Epithelial cell of esophagus (primary cell): ENCODE measurements around the gene USP20.
A peak's percentile ranks its signal among the peaks of the same experiment; 100 is the strongest.

ENCODE experiments used
- DNase-seq: peaks from one replicate; pipeline ENCODE4 v3.0.0; 2010; ENCODE audit warnings: low read depth
- H3K4me3 ChIP-seq: 2 replicates; pipeline ENCODE4 v1.5.1; 2011; ENCODE audit warnings: mild to moderate bottlenecking, low read length, control low read depth
- CTCF ChIP-seq: IDR thresholded peaks from 2 replicates; pipeline ENCODE4 v1.5.1; 2011; ENCODE audit warnings: low read depth, mild to moderate bottlenecking, low read length, control low read depth, inconsistent platforms; ENCODE audit not compliant: insufficient read depth; ENCODE audit errors: missing control alignments

USP20 gene

GRCh38 chr9:129834489-129835127 is 650 bp upstream of the USP20 start:
- no peak for DNase-seq
- no peak for TF ChIP-seq CTCF
- peak overlapping the region; percentile 91 for H3K4me3 ChIP-seq

DNA sequence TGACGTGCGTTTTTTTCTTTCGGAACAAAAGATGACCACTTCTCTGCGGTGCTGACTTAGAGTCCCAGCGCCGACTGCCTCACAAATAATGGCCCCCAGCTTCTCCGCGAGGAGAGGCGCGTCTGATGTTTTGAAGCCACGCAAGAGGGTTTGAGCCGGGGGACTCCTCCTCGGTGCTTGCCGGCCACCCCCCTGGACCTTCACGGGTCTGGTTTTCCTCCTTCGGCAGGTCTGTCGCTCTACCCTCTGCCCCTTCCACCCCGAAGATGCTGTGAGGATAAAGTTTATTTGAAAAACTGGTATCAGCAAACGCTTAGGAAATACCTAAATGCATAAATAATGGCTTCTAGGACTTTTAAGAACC is 584 bp downstream of the USP20 start:
- H3K4me3 ChIP-seq = peak overlapping the region; percentile 82
- peak; percentile 22 for DNase-seq
- no peak for TF ChIP-seq CTCF

- no peak for DNase-seq
- peak overlapping the region; percentile 82 for H3K4me3 ChIP-seq
- TF ChIP-seq CTCF = no peak
Measured at GRCh38 chr9:129836311-129837007, 1.2 kb downstream of the USP20 start.

- no peak for TF ChIP-seq CTCF
- no peak overlapping the region for H3K4me3 ChIP-seq
- peak; percentile 71 for DNase-seq
Measured at GRCh38 chr9:129838707-129839259, 3.5 kb downstream of the USP20 start.

- no peak for DNase-seq
- H3K4me3 ChIP-seq = no peak overlapping the region
- TF ChIP-seq CTCF = no peak
Measured at GRCh38 chr9:129839324-129840023, 4.2 kb downstream of the USP20 start.

GRCh38 chr9:129840034-129840433 is 4.8 kb downstream of the USP20 start:
- no peak for DNase-seq
- no peak overlapping the region for H3K4me3 ChIP-seq
- no peak for TF ChIP-seq CTCF
